Omental fat pad (tissue), 4 donors: ENCODE results near the gene STAC3. TPM values are rescaled to one million over a fixed set of nuclear protein-coding genes. Genes with fewer than 3 reads are reported as not detected.

Source experiments
- ATAC-seq: fragments of 150-250 bp; one replicate; pipeline ENCODE4 v1.9.1; 2016; ENCODE audit warnings: mild to moderate bottlenecking, moderate library complexity; ENCODE audit not compliant: low FRiP score
- DNase-seq: peaks from one replicate; pipeline ENCODE4 v3.0.0-alpha.2; 2019; ENCODE audit warnings: low spot score
- total RNA-seq, 4 donors: library from RNA; depleted of rRNA; stranded (reverse); fragments of >200 nt; gene quantifications; one replicate each; pipeline ENCODE4 v1.1.0, GENCODE V29; 2016
- TF ChIP-seq, protein P1 (sequence below), 3 donors: fragments of 450-650 bp; IDR thresholded peaks; one replicate each; pipeline ENCODE4 v1.5.1; 2016 to 2017; ENCODE audit warnings: antibody characterized with exemption in 3 of 3, mild to moderate bottlenecking in 3 of 3, moderate library complexity in 2 of 3

STAC3 gene
- total RNA-seq, 4 donors from 2014 or later = 2.0 to 3.7 (median 2.6) TPM

DNA sequence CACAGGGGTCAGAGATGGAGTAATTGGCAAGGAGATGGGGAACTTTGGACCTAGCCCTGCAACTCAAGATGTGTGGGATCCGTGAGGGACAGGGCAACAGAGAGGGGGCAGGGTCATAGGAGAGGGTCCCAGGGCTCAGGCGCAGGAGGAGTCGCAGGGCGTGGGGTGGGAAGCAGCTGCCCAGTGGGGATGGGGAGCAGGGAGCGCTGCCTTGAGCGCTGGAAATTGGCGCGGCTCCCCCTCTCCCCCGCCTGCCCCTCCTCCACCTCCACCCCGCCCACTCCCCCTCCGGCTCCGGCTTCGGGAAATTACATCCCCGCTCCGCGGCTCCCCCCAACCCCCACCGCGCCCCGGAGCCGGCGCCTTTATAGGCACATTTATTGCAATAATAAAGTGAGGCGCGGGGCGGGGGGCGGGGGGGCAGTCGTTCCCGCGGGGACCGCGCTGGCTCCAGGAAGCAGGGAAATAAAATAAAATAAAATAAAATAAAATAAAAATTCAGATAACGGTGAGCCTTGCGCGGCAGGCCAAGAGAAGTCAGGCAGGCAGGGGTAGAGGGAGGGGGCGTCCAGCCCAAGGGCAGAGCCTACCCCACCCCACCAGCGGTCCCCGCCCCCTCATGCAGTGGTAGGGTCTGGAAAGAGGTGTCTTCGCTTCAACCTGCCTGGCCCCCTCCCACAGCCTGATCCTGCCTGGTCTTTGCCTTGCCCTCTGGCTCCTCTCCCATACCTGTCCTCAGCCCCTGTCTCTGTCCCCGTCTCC lies 30.8 kb downstream of the STAC3 start:
- ATAC-seq (no peak), DNase-seq (no peak)
- TF ChIP-seq, protein P1, sequence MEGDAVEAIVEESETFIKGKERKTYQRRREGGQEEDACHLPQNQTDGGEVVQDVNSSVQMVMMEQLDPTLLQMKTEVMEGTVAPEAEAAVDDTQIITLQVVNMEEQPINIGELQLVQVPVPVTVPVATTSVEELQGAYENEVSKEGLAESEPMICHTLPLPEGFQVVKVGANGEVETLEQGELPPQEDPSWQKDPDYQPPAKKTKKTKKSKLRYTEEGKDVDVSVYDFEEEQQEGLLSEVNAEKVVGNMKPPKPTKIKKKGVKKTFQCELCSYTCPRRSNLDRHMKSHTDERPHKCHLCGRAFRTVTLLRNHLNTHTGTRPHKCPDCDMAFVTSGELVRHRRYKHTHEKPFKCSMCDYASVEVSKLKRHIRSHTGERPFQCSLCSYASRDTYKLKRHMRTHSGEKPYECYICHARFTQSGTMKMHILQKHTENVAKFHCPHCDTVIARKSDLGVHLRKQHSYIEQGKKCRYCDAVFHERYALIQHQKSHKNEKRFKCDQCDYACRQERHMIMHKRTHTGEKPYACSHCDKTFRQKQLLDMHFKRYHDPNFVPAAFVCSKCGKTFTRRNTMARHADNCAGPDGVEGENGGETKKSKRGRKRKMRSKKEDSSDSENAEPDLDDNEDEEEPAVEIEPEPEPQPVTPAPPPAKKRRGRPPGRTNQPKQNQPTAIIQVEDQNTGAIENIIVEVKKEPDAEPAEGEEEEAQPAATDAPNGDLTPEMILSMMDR (IDR thresholded peaks at IDR 0.05) = no peak

- no peak for ATAC-seq
- TF ChIP-seq, protein P1 (IDR thresholded peaks at IDR 0.05) = no peak
- DNase-seq = no peak
These were observed 31.6 kb downstream of the STAC3 start for GRCh38 chr12:57219205-57219992.

GRCh38 chr12:57218030-57218853 lies 32.7 kb downstream of the STAC3 start:
- TF ChIP-seq, protein P1 (IDR thresholded peaks at IDR 0.05) = no peak
- ATAC-seq (no peak), DNase-seq (no peak)

DNA sequence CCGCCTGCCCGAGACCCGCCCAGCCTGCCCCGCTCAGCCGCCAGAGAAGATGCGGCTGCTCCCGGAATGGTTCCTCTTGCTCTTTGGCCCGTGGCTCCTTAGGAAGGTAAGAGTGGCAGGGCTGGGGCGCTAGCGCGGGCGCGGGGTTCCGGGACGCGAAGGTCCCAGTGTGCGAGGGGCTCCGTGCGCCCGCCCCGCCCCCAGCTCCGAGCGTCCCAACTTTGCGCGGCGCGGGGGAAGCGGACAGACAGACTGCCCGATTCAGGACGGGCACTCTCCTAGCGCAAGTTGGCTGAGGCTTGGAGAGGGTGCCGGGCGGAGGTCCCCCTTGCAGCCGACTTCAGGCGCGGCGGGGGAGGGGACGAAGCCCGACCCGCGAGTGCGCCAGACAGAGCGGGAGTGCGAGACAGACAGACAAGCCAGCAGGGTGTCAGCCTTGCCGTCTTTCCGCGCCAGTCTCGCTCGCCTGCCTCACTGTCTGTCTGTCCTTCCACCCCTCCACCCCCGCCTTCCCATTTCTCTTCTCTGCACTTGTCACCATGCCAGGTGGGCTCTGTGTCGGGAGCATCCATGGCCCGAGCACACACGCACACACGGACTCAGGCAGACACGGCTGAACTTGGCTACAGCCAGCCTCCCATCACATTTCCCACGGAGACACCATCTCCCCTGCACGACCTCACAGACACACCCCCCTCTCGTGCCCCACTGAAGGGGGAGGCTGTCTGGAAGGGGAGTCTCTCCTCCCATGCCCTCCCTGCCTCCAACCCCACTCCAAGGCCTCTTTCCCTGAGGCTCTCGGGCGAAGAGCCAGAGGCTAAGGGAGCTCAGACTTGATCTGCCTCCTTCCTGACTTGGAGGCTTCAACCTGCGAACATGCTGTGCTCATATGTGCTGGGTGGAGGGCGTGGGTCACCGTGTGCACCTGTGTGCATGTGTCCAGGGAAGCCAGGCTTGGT lies 33.8 kb downstream of the STAC3 start:
- DNase-seq (no peak), ATAC-seq (no peak)
- TF ChIP-seq, protein P1 (IDR thresholded peaks at IDR 0.05) = no peak

- TF ChIP-seq, protein P1 (IDR thresholded peaks at IDR 0.05) = no peak
- no peak for DNase-seq
- ATAC-seq = no peak
These were observed 34.7 kb downstream of the STAC3 start, which contains the start of gene NXPH4 for GRCh38 chr12:57216014-57216911. NXPH4 (plus strand) TSS chr12:57216794; CDS start chr12:57216970, 176 bp downstream.
